GM21526 (cell line): ENCODE data around the gene SERINC5.
"Not testable (repeated sequence)": the region's sequence is repeated elsewhere in the genome, so short reads cannot be mapped to it uniquely, and the experiment has no call there.

ENCODE experiments used
- ATAC-seq: cut with Tn5 transposase; IDR thresholded peaks from one replicate; pipeline ENCODE4 v1.9.1; 2021; ENCODE audit warnings: moderate library complexity; ENCODE audit not compliant: unreplicated experiment, low FRiP score

The SERINC5 gene

DNA sequence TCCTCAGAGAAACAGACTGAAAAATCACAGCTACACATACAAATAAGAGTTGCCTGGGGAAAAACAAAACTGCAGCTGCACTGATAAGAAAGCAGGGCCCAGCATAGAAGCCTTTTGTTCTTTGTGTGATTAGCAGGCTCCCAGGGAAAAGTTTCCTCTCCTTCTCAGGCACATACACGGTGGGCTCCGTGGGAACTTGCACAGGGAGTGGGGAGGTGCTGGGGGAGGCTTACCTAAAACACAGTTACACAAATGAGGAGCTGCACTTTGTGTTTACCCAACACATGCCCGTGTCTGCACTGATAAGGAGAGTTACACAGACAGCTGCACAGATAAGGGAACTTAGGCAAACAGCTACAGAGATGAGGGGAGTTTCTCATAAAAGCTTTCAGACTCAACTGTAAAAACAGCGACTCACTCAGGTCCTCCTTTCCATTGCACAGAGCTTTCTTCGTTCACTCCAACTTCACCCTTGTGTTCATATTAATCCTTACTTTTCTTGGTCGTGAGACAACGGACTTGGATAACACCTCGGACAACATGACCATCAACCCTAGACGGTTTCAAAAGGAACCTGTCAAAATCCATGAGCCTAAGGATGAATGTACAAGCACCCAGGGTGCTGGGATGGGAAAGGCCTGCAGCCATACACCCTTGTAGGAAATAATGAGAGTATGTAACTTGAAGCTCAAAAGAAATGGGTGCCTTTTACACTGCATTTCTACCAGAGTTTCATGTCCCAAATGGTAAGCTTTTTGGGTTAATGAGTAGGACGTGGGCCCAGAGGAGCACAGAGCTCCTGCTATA lies 50.8 kb downstream of the SERINC5 start:
- no peak for ATAC-seq

DNA sequence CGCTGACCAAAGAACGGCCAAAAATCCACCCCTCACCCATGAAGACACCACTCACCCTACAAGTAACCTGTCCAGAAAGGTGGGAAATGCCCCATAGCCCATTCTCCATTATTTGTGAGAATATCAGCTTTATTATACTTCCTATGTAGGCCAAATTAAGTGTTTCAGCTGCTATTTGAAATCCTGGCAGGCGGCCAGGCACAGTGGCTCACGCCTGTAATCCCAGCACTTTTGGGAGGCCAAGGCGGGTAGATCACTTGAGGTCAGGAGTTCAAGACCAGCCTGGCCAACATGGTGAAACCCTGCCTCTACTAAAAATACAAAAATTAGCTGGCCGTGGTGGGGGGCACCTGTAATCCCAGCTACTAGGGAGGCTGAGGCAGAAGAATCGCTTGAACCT lies 54.1 kb downstream of the SERINC5 start:
- not testable (repeated sequence) for ATAC-seq

GRCh38 chr5:80198920-80199319 lies 56.9 kb downstream of the SERINC5 start:
- ATAC-seq, result no peak

GRCh38 chr5:80198399-80198798 lies 57.4 kb downstream of the SERINC5 start:
- no peak for ATAC-seq

DNA sequence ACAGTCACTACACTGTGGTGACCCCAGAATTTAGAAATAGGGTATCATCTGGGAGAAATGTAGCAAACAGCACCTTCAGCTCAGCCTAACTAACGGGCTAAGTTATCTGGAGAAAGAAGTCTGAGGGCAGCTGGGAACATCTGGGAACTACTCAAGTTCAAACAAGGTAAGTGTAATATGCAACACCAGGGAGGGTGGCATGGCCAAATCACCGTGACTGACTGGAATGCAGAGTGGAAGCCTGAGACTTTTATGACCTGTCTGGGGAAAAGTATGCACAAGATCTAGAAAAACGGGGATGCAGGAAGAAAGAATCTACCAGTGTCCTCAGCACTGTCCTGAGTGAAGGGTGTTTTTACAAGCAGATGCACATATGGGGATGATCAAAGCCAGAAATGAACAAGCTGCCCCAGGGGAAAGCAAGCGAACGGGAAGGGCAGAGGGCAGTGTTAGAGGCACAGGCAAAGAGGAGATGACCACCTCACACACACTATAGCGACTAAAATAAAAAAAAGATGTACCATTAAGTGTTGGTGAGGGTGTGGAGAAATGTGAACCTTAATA lies 59.9 kb downstream of the SERINC5 start:
- ATAC-seq, result no peak

DNA sequence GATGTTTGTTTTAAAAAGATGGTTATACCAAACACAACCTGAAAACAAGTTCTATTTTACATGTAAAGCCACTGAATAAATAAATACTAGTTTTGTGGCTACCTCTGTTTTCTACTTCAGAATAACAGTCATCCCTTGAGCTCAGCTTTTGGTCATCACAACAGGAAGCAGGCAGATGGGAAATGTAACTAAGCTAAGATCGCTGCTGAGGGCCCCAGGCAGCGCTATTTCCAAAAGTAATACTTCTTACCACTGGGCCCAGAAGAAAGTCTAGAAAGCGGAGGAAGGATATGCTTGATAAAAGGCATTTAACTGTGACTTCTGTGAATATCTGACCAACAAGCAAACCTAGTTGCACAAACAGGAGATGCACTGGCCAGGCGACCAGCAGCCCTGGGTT lies 61.4 kb downstream of the SERINC5 start:
- no peak for ATAC-seq

- ATAC-seq, result no peak
These were observed 62.4 kb downstream of the SERINC5 start for GRCh38 chr5:80193401-80193800.

- no peak for ATAC-seq
These were observed 63.2 kb downstream of the SERINC5 start for GRCh38 chr5:80192507-80193241.

GRCh38 chr5:80191991-80192398 lies 63.9 kb downstream of the SERINC5 start:
- ATAC-seq, result no peak

DNA sequence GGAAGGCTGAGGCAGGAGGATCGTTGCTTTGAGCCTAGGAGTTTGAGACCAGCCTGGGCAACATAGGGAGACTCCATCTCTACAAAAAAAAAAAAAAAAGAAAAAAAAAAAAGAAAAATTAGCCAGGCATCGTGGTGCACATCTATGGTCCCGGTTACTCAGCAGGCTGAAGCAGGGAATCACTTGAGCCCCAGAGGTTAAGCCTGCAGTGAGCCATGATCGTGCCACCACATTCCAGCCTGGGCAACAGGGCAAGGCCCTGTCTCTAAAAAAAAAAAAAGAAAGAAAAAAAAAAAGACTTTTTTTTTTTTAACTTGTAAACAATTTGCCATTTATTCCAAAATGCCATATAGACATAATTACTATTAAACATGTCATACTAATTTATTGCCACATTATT lies 64.5 kb downstream of the SERINC5 start:
- no peak for ATAC-seq

DNA sequence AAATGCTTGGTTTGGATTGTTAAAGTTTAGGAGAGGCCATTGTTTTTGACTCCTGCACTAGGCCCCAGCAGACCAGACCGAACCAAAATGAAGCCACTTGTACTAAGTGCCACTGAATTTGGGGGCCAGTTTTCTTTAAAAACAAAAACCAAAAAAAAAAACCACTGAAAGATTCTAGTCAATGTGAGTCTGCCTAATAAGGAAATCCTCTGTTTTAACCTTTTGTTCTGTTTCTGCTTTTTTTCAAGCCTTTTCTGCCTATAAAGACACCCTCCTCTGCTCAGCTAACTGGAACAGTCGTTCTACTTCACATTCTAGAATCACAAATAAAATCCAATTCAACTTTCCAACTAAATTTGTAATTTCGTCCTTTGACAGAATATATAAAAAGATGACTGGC lies 64.9 kb downstream of the SERINC5 start:
- no peak for ATAC-seq

GRCh38 chr5:80189701-80190100 lies 66.1 kb downstream of the SERINC5 start:
- ATAC-seq, result no peak

DNA sequence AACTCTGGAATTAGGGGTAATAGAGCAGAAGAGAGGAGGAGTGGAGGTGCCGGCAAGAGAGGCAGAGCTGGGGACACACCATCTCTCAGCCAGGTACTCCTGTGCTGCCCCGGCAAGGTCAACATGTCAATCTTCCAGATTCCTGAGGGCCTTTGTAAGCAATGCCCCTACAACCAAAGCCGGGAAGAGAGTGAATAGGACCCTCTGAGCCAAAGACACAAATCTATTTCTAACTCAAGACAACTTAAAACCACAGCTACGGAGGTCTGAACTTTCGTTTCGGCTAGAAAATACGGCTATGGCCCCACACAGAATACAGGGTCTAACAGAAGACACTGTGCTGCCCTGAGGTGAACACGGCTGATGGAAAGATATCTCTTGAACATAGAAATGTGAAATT lies 66.6 kb downstream of the SERINC5 start:
- no peak for ATAC-seq

- ATAC-seq, result no peak
These were observed 68.3 kb downstream of the SERINC5 start for GRCh38 chr5:80187421-80188090.

GRCh38 chr5:80185535-80185934 lies 70.3 kb downstream of the SERINC5 start:
- ATAC-seq, result not testable (repeated sequence)

DNA sequence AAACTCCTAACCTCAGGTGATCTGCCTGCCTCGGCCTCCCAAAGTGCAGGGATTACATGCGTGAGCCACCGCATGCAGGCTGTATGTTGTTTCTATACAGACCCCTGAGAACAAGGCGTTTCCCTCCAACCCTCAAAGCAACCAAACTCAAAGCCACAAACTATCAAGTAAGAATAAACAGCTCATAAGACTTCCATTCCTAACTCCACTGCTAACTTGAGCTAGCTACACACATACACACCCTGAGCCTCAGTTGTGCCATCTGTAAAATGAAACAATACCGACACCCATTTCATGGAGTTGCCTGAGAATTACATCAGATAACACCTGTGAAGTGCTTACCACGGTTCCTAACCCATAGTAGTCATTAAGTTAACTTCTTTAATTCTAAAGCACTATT lies 70.8 kb downstream of the SERINC5 start:
- ATAC-seq, result no peak

DNA sequence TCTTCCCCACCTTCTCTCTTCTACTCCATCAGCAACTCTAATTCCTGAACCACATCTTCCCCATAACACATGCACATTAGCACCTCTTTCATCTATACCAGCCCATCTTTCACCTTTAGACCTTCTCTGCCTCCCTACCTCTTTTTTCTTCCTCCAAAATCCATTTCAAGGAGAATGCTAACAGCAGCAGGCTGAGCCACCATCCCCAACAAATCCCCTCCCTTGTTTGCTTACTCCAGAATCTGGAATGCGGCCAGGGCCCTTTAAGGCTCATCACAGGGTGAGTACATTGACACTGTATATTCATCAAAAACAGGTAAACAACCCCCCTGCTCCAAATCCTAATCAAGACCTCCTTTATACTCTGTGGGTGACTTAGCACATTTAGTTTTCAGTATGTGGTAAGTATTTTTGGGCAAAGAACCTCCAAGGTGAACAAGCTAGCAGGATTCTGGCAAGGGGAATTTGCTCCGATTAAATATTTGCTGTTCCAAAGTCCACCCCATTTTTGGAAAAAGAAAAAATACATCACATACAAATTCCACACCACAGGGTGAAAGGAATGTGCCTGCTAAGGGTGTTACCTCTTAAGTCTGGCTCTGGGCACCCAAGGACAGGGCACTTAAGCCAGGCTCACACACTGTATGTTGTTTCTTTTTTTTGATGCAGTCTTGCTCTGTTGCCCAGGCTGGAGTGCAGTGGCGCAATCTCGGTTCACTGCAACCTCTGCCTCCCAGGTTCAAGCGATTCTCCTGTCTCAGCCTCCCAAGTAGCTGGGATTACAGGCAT lies 71.4 kb downstream of the SERINC5 start:
- no peak for ATAC-seq

DNA sequence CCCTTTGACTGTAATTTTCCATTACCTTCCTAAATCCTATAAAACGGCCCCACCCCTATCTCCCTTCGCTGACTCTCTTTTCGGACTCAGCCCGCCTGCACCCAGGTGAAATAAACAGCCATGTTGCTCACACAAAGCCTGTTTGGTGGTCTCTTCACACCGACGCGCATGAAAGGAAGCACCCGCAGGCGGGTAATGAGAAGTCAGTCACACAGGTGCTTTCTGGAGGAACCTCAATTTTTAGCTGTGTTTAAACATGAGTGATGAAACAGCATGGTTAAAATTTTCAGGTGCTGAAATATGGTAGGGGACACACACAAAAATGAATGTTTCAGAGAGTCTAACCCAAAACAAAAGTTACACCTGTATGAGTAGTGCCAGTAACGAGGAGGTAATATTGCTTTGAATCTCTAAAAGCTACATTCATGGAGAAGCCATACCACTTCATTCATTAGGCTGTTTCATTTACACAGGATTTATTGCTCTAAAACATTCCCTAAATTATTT lies 72.1 kb downstream of the SERINC5 start:
- not testable (repeated sequence) for ATAC-seq

DNA sequence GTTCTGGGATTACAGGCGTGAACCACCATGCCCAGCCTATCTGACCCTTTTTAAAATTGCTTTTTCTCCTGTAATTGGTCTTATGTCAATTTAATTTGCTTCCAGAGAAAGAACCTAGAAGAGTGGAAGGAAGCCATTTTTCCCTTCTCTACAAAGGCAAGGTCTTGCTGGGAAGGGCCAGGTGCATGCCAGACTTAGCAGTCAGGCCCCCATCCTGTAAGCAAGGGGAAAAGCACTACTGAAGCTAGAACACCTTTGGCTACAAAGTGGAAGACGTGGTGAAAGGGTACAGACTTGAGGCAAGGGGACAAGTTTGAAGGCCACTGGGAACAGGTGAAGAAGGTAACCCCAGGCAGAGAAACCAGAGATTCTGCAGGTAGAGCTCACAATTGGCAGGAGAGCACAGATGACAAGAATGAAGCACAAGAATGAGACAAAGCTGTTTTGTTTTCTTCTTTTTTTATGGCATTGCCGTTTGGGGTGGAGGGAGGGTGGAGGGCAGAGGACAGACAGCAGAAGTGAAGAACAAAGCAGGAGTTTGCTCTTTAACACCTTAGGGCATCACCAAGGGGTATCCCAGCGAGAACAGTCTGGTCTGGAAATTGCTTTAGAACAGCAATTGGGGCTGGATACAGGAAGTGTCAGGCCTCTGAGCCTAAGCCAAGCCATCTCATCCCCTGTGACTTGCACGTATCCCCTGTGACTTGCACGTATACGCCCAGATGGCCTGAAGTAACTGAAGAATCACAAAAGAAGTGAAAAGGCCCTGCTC lies 72.9 kb downstream of the SERINC5 start:
- ATAC-seq, result no peak
